Measurements from ENCODE around the gene PIK3CB. TPM values are rescaled to one million over a fixed set of nuclear protein-coding genes. Genes with fewer than 3 reads are reported as not detected.
"Not testable (repeated sequence)": the region's sequence is repeated elsewhere in the genome, so short reads cannot be mapped to it uniquely, and the experiment has no call there.

Gene PIK3CB
- polyA plus RNA-seq, 3 donors = 25.2 to 37.3 (median 29.4) TPM

GRCh38 chr3:138684396-138684795 lies 150.3 kb downstream of the PIK3CB start:
- DNase-seq = no peak

GRCh38 chr3:138682648-138683047 lies 152.1 kb downstream of the PIK3CB start:
- no peak for DNase-seq

GRCh38 chr3:138681463-138682220 lies 153.1 kb downstream of the PIK3CB start:
- peak; percentile 49 for DNase-seq

- not testable (repeated sequence) for DNase-seq
Observed at GRCh38 chr3:138680974-138681373, 153.8 kb downstream of the PIK3CB start.

GRCh38 chr3:138678874-138679392 lies 155.8 kb downstream of the PIK3CB start:
- no peak for DNase-seq

- DNase-seq = no peak
Observed at GRCh38 chr3:138678086-138678485, 156.6 kb downstream of the PIK3CB start.

GRCh38 chr3:138675393-138675792 lies 159.3 kb downstream of the PIK3CB start:
- DNase-seq = no peak

GRCh38 chr3:138673641-138674530 lies 160.8 kb downstream of the PIK3CB start:
- DNase-seq = no peak

GRCh38 chr3:138670407-138670806 lies 164.3 kb downstream of the PIK3CB start:
- no peak for DNase-seq

GRCh38 chr3:138668107-138668506 lies 166.6 kb downstream of the PIK3CB start:
- DNase-seq = no peak

GRCh38 chr3:138657508-138657907 lies 177.2 kb downstream of the PIK3CB start:
- DNase-seq = no peak

- no peak for DNase-seq
Observed at GRCh38 chr3:138653567-138653966, 181.2 kb downstream of the PIK3CB start.

- no peak for DNase-seq
Observed at GRCh38 chr3:138649134-138649533, 185.6 kb downstream of the PIK3CB start.

GRCh38 chr3:138646513-138646912 lies 188.2 kb downstream of the PIK3CB start:
- no peak for DNase-seq

- no peak for DNase-seq
Observed at GRCh38 chr3:138646008-138646407, 188.7 kb downstream of the PIK3CB start.

- DNase-seq = no peak
Observed at GRCh38 chr3:138642927-138643253, 191.8 kb downstream of the PIK3CB start.

GRCh38 chr3:138642226-138642926 lies 192.4 kb downstream of the PIK3CB start:
- no peak for DNase-seq

GRCh38 chr3:138640537-138640936 lies 194.2 kb downstream of the PIK3CB start:
- no peak for DNase-seq

GRCh38 chr3:138638641-138639040 lies 196.1 kb downstream of the PIK3CB start:
- no peak for DNase-seq

- no peak for DNase-seq
Observed at GRCh38 chr3:138629526-138629925, 205.2 kb downstream of the PIK3CB start.

- DNase-seq = no peak
Observed at GRCh38 chr3:138625707-138626365, 208.9 kb downstream of the PIK3CB start.

GRCh38 chr3:138624518-138624917 lies 210.2 kb downstream of the PIK3CB start:
- no peak for DNase-seq

Data from renal pelvis (tissue), 4 donors.